Measurements from ENCODE around the gene CDCA5.

Gene CDCA5

GRCh38 chr11:65104628-65105027 lies 20.8 kb upstream of the CDCA5 start:
- DNase-seq, result no peak

- no peak for DNase-seq
These were observed 19.6 kb upstream of the CDCA5 start for GRCh38 chr11:65103476-65103875.

DNA sequence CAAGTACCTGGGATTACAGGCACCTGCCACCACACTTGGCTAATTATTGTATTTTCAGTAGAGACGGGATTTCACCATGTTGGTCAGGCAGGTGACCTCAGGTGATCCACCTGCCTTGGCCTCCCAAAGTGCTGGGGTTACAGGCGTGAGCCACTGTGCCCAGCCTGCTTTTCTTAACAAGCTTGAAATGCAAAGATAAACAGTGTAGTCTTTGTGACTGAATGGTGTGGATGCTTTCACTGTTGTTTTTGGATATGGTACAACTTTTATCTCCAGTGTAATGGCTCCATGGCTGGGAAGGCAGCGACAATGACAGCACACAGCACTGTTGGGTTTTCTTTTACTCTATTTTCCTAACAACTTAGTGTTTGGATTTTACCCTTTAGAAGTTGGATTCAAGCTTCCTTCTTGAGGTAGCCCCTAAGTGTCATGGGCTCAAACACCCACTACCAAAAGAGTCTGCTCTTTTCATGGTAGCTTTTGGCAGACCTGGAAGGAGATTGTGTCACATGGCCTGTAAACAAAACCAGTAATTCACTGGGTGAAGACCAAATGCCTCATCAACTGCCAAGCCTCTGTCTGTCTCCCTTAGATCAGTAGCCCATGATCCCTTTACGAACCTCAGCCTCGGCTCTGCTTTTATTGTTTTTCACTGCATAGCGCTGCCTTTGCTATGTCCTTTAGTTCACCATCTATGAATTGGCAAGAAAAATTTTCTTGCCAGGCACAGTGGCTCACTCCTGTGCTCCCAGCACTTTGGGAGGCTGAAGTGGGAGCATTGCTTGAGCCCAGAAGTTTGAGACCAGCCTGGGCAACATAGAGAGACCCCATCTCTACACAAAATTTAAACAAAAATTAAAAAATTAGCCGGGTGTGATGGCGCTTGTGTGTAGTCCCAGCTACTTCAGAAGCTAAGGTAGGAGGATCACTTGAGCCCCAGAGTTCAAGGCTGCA lies 18.6 kb upstream of the CDCA5 start:
- DNase-seq, result no peak

- DNase-seq, result no peak
These were observed 17.0 kb upstream of the CDCA5 start for GRCh38 chr11:65100674-65101350.

- no peak for DNase-seq
These were observed 13.1 kb upstream of the CDCA5 start for GRCh38 chr11:65096926-65097325.

GRCh38 chr11:65095974-65096806 lies 12.3 kb upstream of the CDCA5 start, which contains the start of gene VPS51:
VPS51 (plus strand) TSS chr11:65096214; CDS start chr11:65096251, 37 bp downstream.
- DNase-seq, result peak; percentile 51

DNA sequence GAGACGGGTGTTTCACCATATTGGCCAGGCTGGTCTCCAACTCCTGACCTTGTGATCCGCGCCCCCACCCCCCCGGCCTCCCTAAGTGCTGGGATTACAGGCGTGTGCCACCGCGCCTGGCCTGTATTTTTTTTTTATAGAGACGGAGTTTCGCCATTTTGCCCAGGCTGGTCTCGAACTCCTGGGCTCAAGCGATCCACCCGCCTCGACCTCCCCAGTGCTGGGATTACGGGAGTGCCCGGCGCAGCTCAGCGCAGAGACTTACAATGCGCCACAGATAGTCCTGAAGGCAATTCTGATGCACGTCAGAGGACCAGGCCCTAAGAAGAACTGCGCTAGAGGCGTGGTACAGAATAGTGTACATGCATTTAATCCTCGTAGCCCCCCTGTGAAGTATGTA lies 11.6 kb upstream of the CDCA5 start:
- no peak for DNase-seq

DNA sequence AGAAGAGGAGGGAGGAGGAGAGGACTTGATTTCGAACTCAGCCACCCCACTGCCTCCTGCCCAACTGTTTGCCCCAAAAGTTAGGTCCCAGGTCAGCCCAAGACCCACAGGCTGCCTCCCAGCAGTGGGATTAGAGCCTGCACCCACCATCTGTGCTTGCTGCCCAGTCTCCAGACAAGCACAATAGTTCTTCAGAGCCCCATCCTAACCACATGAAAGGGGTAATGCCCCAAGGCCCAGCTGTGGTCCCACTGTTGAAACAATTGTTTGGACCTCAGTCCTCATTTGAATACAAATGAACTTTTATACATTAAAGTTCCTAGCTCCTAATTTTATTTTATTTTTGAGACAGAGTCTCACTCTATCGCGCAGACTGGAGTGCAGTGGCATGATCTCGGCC lies 6.8 kb upstream of the CDCA5 start:
- DNase-seq, result no peak

GRCh38 chr11:65089621-65090020 lies 5.8 kb upstream of the CDCA5 start:
- DNase-seq, result no peak

- DNase-seq, result no peak
These were observed 4.0 kb upstream of the CDCA5 start for GRCh38 chr11:65087827-65088226.

DNA sequence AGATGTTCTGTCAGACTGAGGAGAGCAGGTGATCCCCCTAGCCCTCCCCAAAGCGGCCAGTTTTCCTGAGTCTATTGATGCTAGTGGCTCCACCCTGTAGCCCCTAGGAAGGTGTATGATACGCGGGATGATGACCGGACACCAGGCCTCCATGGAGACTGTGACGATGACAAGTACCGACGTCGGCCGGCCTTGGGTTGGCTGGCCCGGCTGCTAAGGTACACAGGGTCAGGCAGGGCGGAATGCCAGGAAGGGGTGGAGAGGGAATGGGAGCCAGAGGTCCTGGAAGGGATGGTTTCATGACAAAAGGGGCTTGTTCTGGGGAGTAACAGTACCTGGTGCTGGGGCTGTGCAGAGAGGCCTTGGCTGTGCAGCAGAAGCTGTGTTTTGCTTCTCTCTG lies 3.4 kb upstream of the CDCA5 start:
- no peak for DNase-seq

DNA sequence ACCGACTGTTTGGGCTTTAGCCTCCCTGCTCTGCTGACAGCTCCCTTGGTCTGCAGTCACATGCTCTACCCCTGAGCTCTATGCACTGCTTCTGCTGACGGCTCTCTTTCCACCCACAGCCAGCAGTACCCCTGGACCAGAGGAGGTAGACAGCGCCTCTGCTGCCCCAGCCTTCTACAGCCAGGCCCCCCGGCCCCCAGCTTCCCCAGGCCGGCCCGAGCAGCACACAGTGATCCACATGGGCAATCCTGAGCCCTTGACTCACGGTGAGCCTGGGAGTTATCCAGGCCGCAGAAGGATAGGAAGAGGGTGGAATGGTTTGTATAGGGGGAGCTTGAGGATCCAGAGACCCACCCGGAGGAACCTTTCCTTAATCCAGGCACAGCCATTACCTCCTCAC lies 3.0 kb upstream of the CDCA5 start:
- DNase-seq, result no peak

DNA sequence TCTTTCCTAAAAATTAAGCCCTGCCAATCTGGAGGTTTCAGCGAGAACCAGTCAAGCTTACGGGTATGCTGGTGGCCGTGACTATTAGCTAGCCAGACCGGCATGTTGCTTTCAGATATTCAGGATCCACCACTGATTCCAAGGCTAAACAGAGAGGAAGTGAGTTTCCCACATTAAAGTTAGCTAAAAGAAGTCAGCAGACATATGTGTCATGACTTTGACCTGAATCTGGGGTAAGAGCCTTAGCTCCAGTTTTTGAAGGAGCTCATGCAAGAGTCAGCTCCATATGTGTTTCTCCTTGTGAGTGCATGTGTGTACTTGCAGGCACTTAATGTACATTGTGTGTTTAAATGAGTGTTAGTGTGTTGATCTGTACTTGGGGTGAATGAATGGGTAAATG lies 1.6 kb upstream of the CDCA5 start:
- no peak for DNase-seq

GRCh38 chr11:65084598-65085375 lies 947 bp upstream of the CDCA5 start:
- DNase-seq, result no peak

- no peak for DNase-seq
These were observed 556 bp downstream of the CDCA5 start for GRCh38 chr11:65083134-65083833.

- no peak for DNase-seq
These were observed 5.0 kb downstream of the CDCA5 start for GRCh38 chr11:65078786-65079342.

DNA sequence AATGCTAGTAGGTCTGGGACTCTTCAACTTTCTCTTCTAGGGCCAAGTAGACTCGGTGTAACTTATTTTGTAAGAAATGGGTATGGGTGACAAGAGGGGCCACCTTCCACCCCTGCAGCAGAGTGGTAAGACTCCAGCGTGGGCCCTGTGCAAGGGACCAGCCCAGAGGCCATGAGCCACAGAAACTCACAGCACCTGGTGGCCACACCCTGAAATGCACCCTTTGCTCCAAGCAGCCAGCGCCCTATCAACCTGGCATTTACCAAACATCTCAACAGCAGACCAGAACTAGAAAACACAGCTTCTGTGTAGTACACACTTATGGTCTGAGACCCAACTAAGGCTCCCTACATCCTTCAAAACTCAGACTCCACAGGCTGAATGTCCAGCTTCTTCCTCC lies 5.7 kb downstream of the CDCA5 start:
- no peak for DNase-seq

- DNase-seq, result peak; percentile 16
These were observed 6.4 kb downstream of the CDCA5 start for GRCh38 chr11:65077451-65077850.

GRCh38 chr11:65072631-65072966 lies 11.2 kb downstream of the CDCA5 start:
- DNase-seq, result no peak

- DNase-seq, result no peak
These were observed 11.8 kb downstream of the CDCA5 start for GRCh38 chr11:65071907-65072630.

DNA sequence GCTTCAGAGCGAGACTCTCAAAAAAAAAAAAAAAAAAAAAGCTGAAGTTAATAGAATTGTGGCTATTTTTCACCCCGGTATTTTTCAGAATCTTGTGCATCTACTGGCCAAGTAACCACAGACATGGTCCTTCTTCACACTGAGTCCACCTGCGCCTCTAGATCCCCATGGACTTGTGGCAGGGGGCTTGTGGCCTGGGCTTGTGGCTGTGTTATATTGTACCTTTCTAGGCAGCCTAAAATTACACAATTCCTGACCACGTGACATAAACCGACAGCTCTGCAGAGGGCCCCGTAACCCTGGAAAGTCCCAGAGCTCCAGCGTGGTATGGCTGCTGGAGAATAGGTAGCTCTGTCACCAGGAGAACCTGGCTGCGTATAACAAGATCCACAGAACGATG lies 14.6 kb downstream of the CDCA5 start:
- no peak for DNase-seq

All from NCI-H524 treated with DMSO at 0.1 percent for 48 hours (cell line).